IPS-20b (cell line): Measurements from ENCODE around the gene SPDYE5.
"Not testable (repeated sequence)": the region's sequence is repeated elsewhere in the genome, so short reads cannot be mapped to it uniquely, and the experiment has no call there.

Experiments
- H3K27ac ChIP-seq: one replicate; pipeline ENCODE4 v1.5.1; 2013; ENCODE audit warnings: low read length
- H3K27me3 ChIP-seq: 2 replicates; pipeline ENCODE4 v1.6.1; 2013; ENCODE audit warnings: mild to moderate bottlenecking, low read length, inconsistent platforms; ENCODE audit not compliant: insufficient read depth
- H3K36me3 ChIP-seq: 2 replicates; pipeline ENCODE4 v1.6.1; 2013; ENCODE audit warnings: low read depth, mild to moderate bottlenecking, inconsistent platforms, low read length, moderate library complexity; ENCODE audit not compliant: insufficient read depth
- H3K4me1 ChIP-seq: 2 replicates; pipeline ENCODE4 v1.6.1; 2013; ENCODE audit warnings: mild to moderate bottlenecking, control low read depth, inconsistent platforms, low read length, moderate library complexity; ENCODE audit not compliant: insufficient read depth
- H3K4me3 ChIP-seq: 2 replicates; pipeline ENCODE4 v1.5.1; 2013; ENCODE audit warnings: mild to moderate bottlenecking, low read length, inconsistent platforms
- H3K9ac ChIP-seq: 2 replicates; pipeline ENCODE4 v1.6.1; 2013; ENCODE audit warnings: low read depth, mild to moderate bottlenecking, inconsistent platforms, low read length, moderate library complexity
- H3K9me3 ChIP-seq: 2 replicates; pipeline ENCODE4 v1.6.1; 2013; ENCODE audit warnings: mild to moderate bottlenecking, low read depth, low read length, inconsistent platforms; ENCODE audit not compliant: insufficient read depth

SPDYE5 gene

DNA sequence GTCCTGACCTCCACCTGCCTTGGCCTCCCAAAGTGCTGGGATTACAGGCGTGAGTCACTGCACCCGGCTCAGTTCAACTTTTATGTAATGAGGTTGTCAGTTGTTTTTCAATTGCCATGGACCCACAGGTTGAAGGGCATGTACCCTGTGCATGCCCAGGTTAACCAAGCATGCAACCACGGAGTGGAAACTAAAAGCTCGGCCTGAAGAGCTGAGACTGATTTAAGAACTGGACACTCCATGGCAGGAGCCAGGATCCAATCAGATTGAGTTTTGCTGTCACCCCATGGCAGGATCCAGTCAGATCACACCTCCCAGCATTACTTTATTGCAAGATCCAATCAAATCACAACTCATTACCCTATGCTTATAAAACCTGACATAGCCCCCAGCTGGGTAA is 16.9 kb downstream of the SPDYE5 start:
- H3K9me3 ChIP-seq, H3K27ac ChIP-seq, H3K27me3 ChIP-seq, H3K9ac ChIP-seq, H3K4me1 ChIP-seq, H3K4me3 ChIP-seq, H3K36me3 ChIP-seq: not testable (repeated sequence)

DNA sequence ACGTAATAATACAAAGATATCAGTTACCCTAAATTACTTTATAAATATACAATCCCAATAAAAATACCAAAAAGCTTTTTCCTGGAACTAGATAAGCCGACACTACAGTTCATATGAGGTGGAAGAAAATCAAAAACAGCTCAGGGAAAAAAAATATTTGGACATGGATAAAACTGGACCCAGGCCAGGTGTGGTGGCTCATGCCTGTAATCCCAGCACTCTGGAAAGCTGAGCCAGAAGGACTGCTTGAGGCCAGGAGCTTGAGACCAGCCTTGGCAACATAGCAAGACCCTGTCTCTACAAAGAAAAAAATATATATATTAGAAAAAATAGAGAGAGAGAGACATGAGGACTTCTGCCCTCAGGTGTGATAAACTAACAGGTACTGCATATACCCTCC is 26.7 kb downstream of the SPDYE5 start:
- peaks cover 23% of the 10 kb centered on the region for H3K36me3 ChIP-seq
- H3K4me1 ChIP-seq, H3K27ac ChIP-seq, H3K27me3 ChIP-seq, H3K4me3 ChIP-seq, H3K9ac ChIP-seq, H3K9me3 ChIP-seq: not testable (repeated sequence)

DNA sequence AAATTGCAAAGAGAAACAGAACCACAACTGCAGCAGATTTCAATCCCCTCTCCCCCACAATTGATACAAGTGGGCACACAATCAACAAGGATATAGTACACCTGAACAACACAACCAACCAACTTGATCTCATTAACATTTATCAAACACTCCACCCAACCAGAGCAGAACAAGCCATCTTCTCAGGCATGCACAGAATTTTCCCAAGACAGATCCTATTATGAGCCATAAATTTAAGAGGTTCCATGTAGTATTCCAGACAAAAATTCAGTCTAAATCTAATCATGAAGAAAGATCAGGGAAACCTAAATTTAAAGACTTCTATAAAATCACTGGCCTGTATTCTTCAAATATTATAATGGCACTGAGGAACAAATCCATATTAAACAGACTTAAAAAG is 29.6 kb downstream of the SPDYE5 start:
- not testable (repeated sequence) for H3K4me1 ChIP-seq, H3K27ac ChIP-seq, H3K4me3 ChIP-seq, H3K9me3 ChIP-seq, H3K9ac ChIP-seq, H3K27me3 ChIP-seq
- peaks cover 41% of the 10 kb centered on the region for H3K36me3 ChIP-seq

DNA sequence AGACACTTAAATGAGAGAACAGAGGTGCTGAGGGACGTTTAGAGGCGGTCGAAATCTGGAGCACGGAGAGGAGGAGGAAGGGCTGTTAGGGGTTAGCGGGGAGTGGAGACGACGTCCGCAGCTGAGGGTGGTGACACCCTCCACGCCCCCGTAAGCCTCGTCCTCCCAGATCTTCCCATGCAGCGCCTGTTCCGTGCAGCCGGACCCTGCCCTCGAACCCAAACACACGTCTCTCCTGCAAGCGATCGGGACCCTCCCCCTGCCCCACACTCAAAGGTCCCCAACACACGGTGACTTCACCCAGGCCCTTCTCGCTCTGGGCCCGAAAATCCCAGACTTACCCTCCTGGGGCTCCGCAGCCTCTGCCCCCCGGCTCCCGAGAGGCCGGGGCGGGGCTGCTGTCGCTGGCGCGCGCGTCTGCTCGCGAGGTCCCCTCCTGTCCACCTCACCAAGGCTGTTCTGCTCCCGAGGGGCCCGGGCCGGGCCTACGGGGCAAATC is 35.2 kb downstream of the SPDYE5 start:
- H3K27ac ChIP-seq, H3K9me3 ChIP-seq, H3K4me1 ChIP-seq, H3K27me3 ChIP-seq: not testable (repeated sequence)
- Histone ChIP-seq H3K9ac (peak overlapping the region; percentile 83), H3K4me3 (peak overlapping the region; percentile 85), H3K36me3 (peaks cover 31% of the 10 kb centered on the region)

DNA sequence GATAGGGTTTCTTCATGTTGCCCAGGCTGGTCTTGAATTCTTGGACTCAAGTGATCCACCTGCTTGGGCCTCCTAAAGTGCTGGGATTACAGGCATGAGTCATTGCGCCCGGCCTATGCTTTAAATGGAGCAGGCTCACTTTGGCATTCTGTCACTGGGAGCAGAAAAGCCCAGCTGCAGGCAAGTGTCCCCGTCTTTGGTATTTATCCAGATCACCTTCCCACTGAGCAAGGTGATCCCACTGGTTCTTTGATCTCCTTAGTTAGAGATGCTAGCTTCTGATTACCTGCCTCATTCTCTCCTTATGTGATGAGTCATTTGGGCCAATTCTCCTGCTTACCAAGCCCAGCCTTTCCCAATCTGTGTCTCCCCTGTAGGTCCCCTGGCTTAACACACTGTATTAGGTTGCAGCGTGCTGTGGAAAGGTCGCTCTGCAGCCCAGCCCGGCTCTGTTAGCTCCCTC is 39.3 kb downstream of the SPDYE5 start:
- H3K4me1 ChIP-seq, result no peaks in the 10 kb centered on the region
- H3K27me3 ChIP-seq, result no peaks in the 10 kb centered on the region
- peaks cover 21% of the 10 kb centered on the region for H3K36me3 ChIP-seq
- H3K4me3 ChIP-seq, result no peak overlapping the region
- no peak overlapping the region for H3K9ac ChIP-seq
- no peak overlapping the region for H3K27ac ChIP-seq
- no peaks in the 10 kb centered on the region for H3K9me3 ChIP-seq

GRCh38 chr7:75532639-75533038 is 40.5 kb downstream of the SPDYE5 start:
- no peaks in the 10 kb centered on the region for H3K4me1 ChIP-seq
- H3K4me3 ChIP-seq, result no peak overlapping the region
- no peaks in the 10 kb centered on the region for H3K27me3 ChIP-seq
- peaks cover 34% of the 10 kb centered on the region for H3K36me3 ChIP-seq
- H3K27ac ChIP-seq, result no peak overlapping the region
- no peak overlapping the region for H3K9ac ChIP-seq
- H3K9me3 ChIP-seq, result no peaks in the 10 kb centered on the region

- Histone ChIP-seq H3K27me3 (no peaks in the 10 kb centered on the region), H3K9me3 (no peaks in the 10 kb centered on the region), H3K36me3 (peaks cover 46% of the 10 kb centered on the region), H3K4me1 (no peaks in the 10 kb centered on the region), H3K9ac (no peak overlapping the region), H3K27ac (no peak overlapping the region), H3K4me3 (no peak overlapping the region)
Measured at GRCh38 chr7:75533926-75534325, 41.8 kb downstream of the SPDYE5 start.

GRCh38 chr7:75534727-75535307 is 42.7 kb downstream of the SPDYE5 start:
- Histone ChIP-seq H3K27me3 (no peaks in the 10 kb centered on the region), H3K4me1 (no peaks in the 10 kb centered on the region), H3K36me3 (peaks cover 55% of the 10 kb centered on the region), H3K4me3 (no peak overlapping the region), H3K27ac (no peak overlapping the region), H3K9ac (no peak overlapping the region), H3K9me3 (no peaks in the 10 kb centered on the region)

DNA sequence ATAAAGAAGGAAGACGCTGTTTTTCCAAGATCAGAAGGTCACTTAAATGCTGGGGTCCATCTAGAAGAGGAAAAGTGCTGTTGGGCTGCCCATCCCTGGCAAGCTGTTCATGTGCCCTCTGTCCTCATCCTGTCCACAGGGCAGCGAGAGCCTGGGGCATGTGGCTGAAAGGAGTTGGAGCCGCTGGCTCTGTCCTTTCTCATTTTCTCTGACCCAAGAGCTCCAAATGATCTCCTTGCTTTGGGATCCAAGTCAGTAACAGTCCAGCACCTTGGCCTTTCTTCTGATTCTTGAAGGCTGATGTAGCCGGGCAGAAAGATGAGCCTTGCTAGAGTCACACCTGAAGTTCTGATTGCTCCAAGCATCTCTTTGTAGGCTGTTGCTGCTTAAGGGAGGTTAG is 44.4 kb downstream of the SPDYE5 start:
- Histone ChIP-seq H3K9ac (no peak overlapping the region), H3K9me3 (no peaks in the 10 kb centered on the region), H3K27me3 (no peaks in the 10 kb centered on the region), H3K36me3 (peaks cover 69% of the 10 kb centered on the region), H3K4me1 (no peaks in the 10 kb centered on the region), H3K4me3 (no peak overlapping the region), H3K27ac (no peak overlapping the region)

- no peak overlapping the region for H3K9ac ChIP-seq
- no peaks in the 10 kb centered on the region for H3K4me1 ChIP-seq
- no peak overlapping the region for H3K4me3 ChIP-seq
- peaks cover 74% of the 10 kb centered on the region for H3K36me3 ChIP-seq
- no peak overlapping the region for H3K27ac ChIP-seq
- no peaks in the 10 kb centered on the region for H3K27me3 ChIP-seq
- no peaks in the 10 kb centered on the region for H3K9me3 ChIP-seq
Measured at GRCh38 chr7:75536940-75537538, 44.9 kb downstream of the SPDYE5 start.

GRCh38 chr7:75537731-75538130 is 45.6 kb downstream of the SPDYE5 start:
- Histone ChIP-seq H3K27ac (no peak overlapping the region), H3K9me3 (no peaks in the 10 kb centered on the region), H3K27me3 (no peaks in the 10 kb centered on the region), H3K36me3 (peaks cover 77% of the 10 kb centered on the region), H3K9ac (no peak overlapping the region), H3K4me3 (no peak overlapping the region), H3K4me1 (no peaks in the 10 kb centered on the region)

- Histone ChIP-seq H3K9ac (no peak overlapping the region), H3K27ac (no peak overlapping the region), H3K36me3 (peaks cover 88% of the 10 kb centered on the region), H3K9me3 (no peaks in the 10 kb centered on the region), H3K4me1 (no peaks in the 10 kb centered on the region), H3K27me3 (no peaks in the 10 kb centered on the region), H3K4me3 (no peak overlapping the region)
Measured at GRCh38 chr7:75546237-75547015, 54.3 kb downstream of the SPDYE5 start.
